ENCODE measurements around the gene ACACB.

ACACB gene

GRCh38 chr12:109275173-109275572 lies 158.8 kb downstream of the ACACB start:
- H3K4me3 ChIP-seq (ENCODE audit: low read depth, low read length): no peak overlapping the region
- no peak for DNase-seq (ENCODE audit: low read depth, low spot score)
- no peak for TF ChIP-seq CTCF (IDR thresholded peaks at IDR 0.05; ENCODE audit: low read depth, low read length)
- in situ Hi-C loops (cut with HindIII; ENCODE audit: low sequenced_read_pairs): no loop called here

- DNase-seq (ENCODE audit: low read depth, low spot score): no peak
- in situ Hi-C loops (cut with HindIII; ENCODE audit: low sequenced_read_pairs): no loop called here
- TF ChIP-seq CTCF (IDR thresholded peaks at IDR 0.05; ENCODE audit: low read depth, low read length): no peak
- H3K4me3 ChIP-seq (ENCODE audit: low read depth, low read length): no peak overlapping the region
Observed at GRCh38 chr12:109276160-109276559, 159.8 kb downstream of the ACACB start.

- no peak for DNase-seq (ENCODE audit: low read depth, low spot score)
- H3K4me3 ChIP-seq (ENCODE audit: low read depth, low read length): no peak overlapping the region
- in situ Hi-C loops (cut with HindIII; ENCODE audit: low sequenced_read_pairs): no loop called here
- TF ChIP-seq CTCF (IDR thresholded peaks at IDR 0.05; ENCODE audit: low read depth, low read length): no peak
Observed at GRCh38 chr12:109277255-109277898, 161.0 kb downstream of the ACACB start.

- DNase-seq (ENCODE audit: low read depth, low spot score): no peak
- TF ChIP-seq CTCF (IDR thresholded peaks at IDR 0.05; ENCODE audit: low read depth, low read length): no peak
Observed at GRCh38 chr12:109277899-109278762, 161.7 kb downstream of the ACACB start.

GRCh38 chr12:109278912-109279311 lies 162.5 kb downstream of the ACACB start:
- in situ Hi-C loops (cut with HindIII; ENCODE audit: low sequenced_read_pairs): no loop called here
- DNase-seq (ENCODE audit: low read depth, low spot score): no peak
- TF ChIP-seq CTCF (IDR thresholded peaks at IDR 0.05; ENCODE audit: low read depth, low read length): no peak
- H3K4me3 ChIP-seq (ENCODE audit: low read depth, low read length): no peak overlapping the region

More at GRCh38 chr12:109277899-109278762, 161.7 kb downstream of the ACACB start:
- no peak overlapping the region for H3K4me3 ChIP-seq (ENCODE audit: low read depth, low read length)
- in situ Hi-C loops (cut with HindIII; ENCODE audit: low sequenced_read_pairs): no loop called here

- in situ Hi-C loops (cut with HindIII; ENCODE audit: low sequenced_read_pairs): no loop called here
- no peak overlapping the region for H3K4me3 ChIP-seq (ENCODE audit: low read depth, low read length)
- TF ChIP-seq CTCF (IDR thresholded peaks at IDR 0.05; ENCODE audit: low read depth, low read length): no peak
- no peak for DNase-seq (ENCODE audit: low read depth, low spot score)
Observed at GRCh38 chr12:109279525-109279924, 163.1 kb downstream of the ACACB start.
